KMS-11 (cell line): Measurements from ENCODE around the gene SYT2.
"Not testable (repeated sequence)": the region's sequence is repeated elsewhere in the genome, so short reads cannot be mapped to it uniquely, and the experiment has no call there.

ENCODE experiments used
- H2AFZ ChIP-seq: fragments of 200-600 bp; sonication (generic); 2 replicates; pipeline ENCODE4 v1.6.1; 2016; ENCODE audit warnings: antibody characterized with exemption, mixed run types, low read depth
- H3K27ac ChIP-seq: fragments of 200-600 bp; sonication (generic); 2 replicates; pipeline ENCODE4 v1.6.1; 2016; ENCODE audit warnings: mild to moderate bottlenecking, mixed run types
- H3K27me3 ChIP-seq: fragments of 200-600 bp; sonication (generic); 2 replicates; pipeline ENCODE4 v1.6.1; 2017; ENCODE audit warnings: mild to moderate bottlenecking, low read depth, mixed run types, moderate library complexity; ENCODE audit not compliant: insufficient read depth
- H3K36me3 ChIP-seq: fragments of 200-600 bp; sonication (generic); 2 replicates; pipeline ENCODE4 v1.6.1; 2017; ENCODE audit warnings: mild to moderate bottlenecking, mixed run types; ENCODE audit not compliant: insufficient read depth
- H3K4me1 ChIP-seq: fragments of 200-600 bp; sonication (generic); 2 replicates; pipeline ENCODE4 v1.6.1; 2016; ENCODE audit warnings: mild to moderate bottlenecking, low read depth, mixed run types; ENCODE audit not compliant: poor library complexity, severe bottlenecking
- H3K4me2 ChIP-seq: fragments of 200-600 bp; sonication (generic); 2 replicates; pipeline ENCODE4 v1.7.0; 2016; ENCODE audit warnings: mild to moderate bottlenecking, mixed run types
- H3K4me3 ChIP-seq: fragments of 200-600 bp; sonication (generic); IDR thresholded peaks from 2 replicates; pipeline ENCODE4 v1.6.1; 2017; ENCODE audit warnings: low read depth, low read length, mixed read lengths; ENCODE audit not compliant: insufficient read depth
- H3K79me2 ChIP-seq: fragments of 200-600 bp; sonication (generic); 2 replicates; pipeline ENCODE4 v1.6.1; 2016; ENCODE audit warnings: low read depth, mixed run types; ENCODE audit not compliant: insufficient read depth
- H3K9ac ChIP-seq: fragments of 200-600 bp; sonication (generic); 2 replicates; pipeline ENCODE4 v1.6.1; 2016; ENCODE audit warnings: mild to moderate bottlenecking, mixed run types
- H4K20me1 ChIP-seq: fragments of 200-600 bp; sonication (generic); 2 replicates; pipeline ENCODE4 v1.6.1; 2016; ENCODE audit warnings: mild to moderate bottlenecking, mixed run types; ENCODE audit not compliant: insufficient read depth
- TF ChIP-seq, protein P1 (sequence below): fragments of 200-600 bp; sonication (generic); conservative IDR thresholded peaks from 2 replicates; pipeline ENCODE4 v1.6.1; 2017; ENCODE audit warnings: low read depth, mild to moderate bottlenecking, antibody characterized with exemption, low read length, moderate library complexity, mixed read lengths

The SYT2 gene

GRCh38 chr1:202733251-202733650, 23.0 kb upstream of the SYT2 start:
- no peak overlapping the region for H3K27ac ChIP-seq
- no peaks in the 10 kb centered on the region for H3K36me3 ChIP-seq
- H3K9ac ChIP-seq: no peak overlapping the region
- no peak overlapping the region for H2AFZ ChIP-seq
- no peaks in the 10 kb centered on the region for H3K79me2 ChIP-seq
- TF ChIP-seq, protein P1, sequence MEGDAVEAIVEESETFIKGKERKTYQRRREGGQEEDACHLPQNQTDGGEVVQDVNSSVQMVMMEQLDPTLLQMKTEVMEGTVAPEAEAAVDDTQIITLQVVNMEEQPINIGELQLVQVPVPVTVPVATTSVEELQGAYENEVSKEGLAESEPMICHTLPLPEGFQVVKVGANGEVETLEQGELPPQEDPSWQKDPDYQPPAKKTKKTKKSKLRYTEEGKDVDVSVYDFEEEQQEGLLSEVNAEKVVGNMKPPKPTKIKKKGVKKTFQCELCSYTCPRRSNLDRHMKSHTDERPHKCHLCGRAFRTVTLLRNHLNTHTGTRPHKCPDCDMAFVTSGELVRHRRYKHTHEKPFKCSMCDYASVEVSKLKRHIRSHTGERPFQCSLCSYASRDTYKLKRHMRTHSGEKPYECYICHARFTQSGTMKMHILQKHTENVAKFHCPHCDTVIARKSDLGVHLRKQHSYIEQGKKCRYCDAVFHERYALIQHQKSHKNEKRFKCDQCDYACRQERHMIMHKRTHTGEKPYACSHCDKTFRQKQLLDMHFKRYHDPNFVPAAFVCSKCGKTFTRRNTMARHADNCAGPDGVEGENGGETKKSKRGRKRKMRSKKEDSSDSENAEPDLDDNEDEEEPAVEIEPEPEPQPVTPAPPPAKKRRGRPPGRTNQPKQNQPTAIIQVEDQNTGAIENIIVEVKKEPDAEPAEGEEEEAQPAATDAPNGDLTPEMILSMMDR: no peak
- H3K4me2 ChIP-seq: no peak overlapping the region
- H4K20me1 ChIP-seq: no peaks in the 10 kb centered on the region
- H3K4me3 ChIP-seq: no peak overlapping the region
- no peaks in the 10 kb centered on the region for H3K4me1 ChIP-seq
- no peaks in the 10 kb centered on the region for H3K27me3 ChIP-seq

DNA sequence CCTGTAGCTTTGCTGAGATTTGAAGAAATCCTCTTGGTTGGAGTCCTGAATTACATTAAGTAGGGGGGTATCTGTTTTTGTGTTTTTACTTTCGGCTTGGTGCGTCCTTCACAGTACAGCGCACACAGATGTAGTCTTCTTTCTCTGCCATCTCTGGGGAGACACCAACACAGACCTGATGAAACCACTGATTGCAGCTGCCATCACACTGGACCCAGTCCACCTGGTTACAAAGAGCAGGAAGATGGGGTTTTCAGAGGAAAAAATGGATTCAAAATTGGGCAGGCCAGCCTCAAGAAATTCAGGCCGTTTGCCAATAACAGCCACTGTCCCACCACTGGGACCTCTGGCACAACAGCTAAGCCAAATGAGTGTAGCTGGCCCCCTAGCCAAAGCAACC, 18.7 kb upstream of the SYT2 start:
- no peaks in the 10 kb centered on the region for H3K4me1 ChIP-seq
- H3K36me3 ChIP-seq: no peaks in the 10 kb centered on the region
- no peaks in the 10 kb centered on the region for H4K20me1 ChIP-seq

GRCh38 chr1:202725526-202725925, 15.3 kb upstream of the SYT2 start:
- Histone ChIP-seq H3K36me3 (no peaks in the 10 kb centered on the region), H3K27me3 (no peaks in the 10 kb centered on the region), H3K4me3 (no peak overlapping the region), H2AFZ (no peak overlapping the region), H3K4me2 (no peak overlapping the region), H4K20me1 (no peaks in the 10 kb centered on the region), H3K9ac (no peak overlapping the region), H3K4me1 (no peaks in the 10 kb centered on the region), H3K27ac (no peak overlapping the region), H3K79me2 (no peaks in the 10 kb centered on the region)
- TF ChIP-seq, protein P1: no peak

More for the DNA sequence above, 18.7 kb upstream of the SYT2 start:
- Histone ChIP-seq H3K4me2 (no peak overlapping the region), H3K4me3 (no peak overlapping the region), H3K27me3 (no peaks in the 10 kb centered on the region), H3K79me2 (no peaks in the 10 kb centered on the region), H2AFZ (no peak overlapping the region), H3K9ac (no peak overlapping the region), H3K27ac (no peak overlapping the region)
- TF ChIP-seq, protein P1: no peak

- no peak overlapping the region for H3K9ac ChIP-seq
- H3K4me1 ChIP-seq: peaks cover 8% of the 10 kb centered on the region
- H3K27me3 ChIP-seq: no peaks in the 10 kb centered on the region
- H3K4me3 ChIP-seq: no peak overlapping the region
- no peak overlapping the region for H3K4me2 ChIP-seq
- TF ChIP-seq, protein P1: no peak
- no peaks in the 10 kb centered on the region for H3K36me3 ChIP-seq
- no peaks in the 10 kb centered on the region for H3K79me2 ChIP-seq
- no peak overlapping the region for H3K27ac ChIP-seq
- no peak overlapping the region for H2AFZ ChIP-seq
- no peaks in the 10 kb centered on the region for H4K20me1 ChIP-seq
Observed at GRCh38 chr1:202723708-202724107, 13.5 kb upstream of the SYT2 start.

DNA sequence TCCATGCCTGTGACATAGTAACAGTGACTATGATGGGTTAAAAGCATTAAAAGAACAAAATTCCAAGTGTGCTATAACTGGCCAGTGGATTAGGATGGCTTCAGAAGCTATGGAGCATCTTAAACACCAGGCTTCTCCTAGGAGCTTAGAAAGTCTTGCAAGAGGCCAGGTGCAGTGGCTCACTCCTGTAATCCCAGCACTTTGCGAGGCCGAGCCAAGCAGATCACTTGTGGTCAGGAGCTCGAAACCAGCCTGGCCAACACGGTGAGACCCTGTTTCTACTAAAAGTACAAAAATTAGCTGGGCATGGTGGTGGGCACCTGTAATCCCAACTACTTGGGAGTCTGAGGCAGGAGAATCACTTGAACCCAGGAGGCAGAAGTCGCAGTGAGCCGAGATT, 12.8 kb upstream of the SYT2 start:
- not testable (repeated sequence) for H3K36me3 ChIP-seq, H4K20me1 ChIP-seq, H3K27ac ChIP-seq, H3K79me2 ChIP-seq, H3K4me1 ChIP-seq, H2AFZ ChIP-seq, H3K27me3 ChIP-seq, H3K4me3 ChIP-seq, H3K4me2 ChIP-seq, H3K9ac ChIP-seq
